ENCODE measurements around the gene ACSM5. TPM values are rescaled to one million over a fixed set of nuclear protein-coding genes. Genes with fewer than 3 reads are reported as not detected.

The ACSM5 gene
- total and polyA plus RNA-seq, 2 experiments from 2014 or later, result not detected

- no peaks in the 10 kb centered on the region for H3K9me2 ChIP-seq (ENCODE audit: insufficient read depth)
- H3K4me2 ChIP-seq (ENCODE audit: unreplicated experiment), result no peak overlapping the region
- no peaks in the 10 kb centered on the region for H4K20me1 ChIP-seq (ENCODE audit: insufficient read depth)
- no peaks in the 10 kb centered on the region for H3K79me2 ChIP-seq (ENCODE audit: insufficient read depth)
- H3K4me1 ChIP-seq (ENCODE audit: insufficient read depth), result no peaks in the 10 kb centered on the region
- no peak for DNase-seq
- H3K9ac ChIP-seq, result no peak overlapping the region
- in situ Hi-C loops (cut with MboI), result no loop called here
- TF ChIP-seq EZH2 (IDR thresholded peaks at IDR 0.05; ENCODE audit: insufficient read depth, poor library complexity, severe bottlenecking) (no peak), EZH2phosphoT487 (IDR thresholded peaks at IDR 0.05; ENCODE audit: insufficient read depth, low read depth) (no peak)
- no peak overlapping the region for H2AFZ ChIP-seq
- no peaks in the 10 kb centered on the region for H3F3A ChIP-seq (ENCODE audit: insufficient read depth)
- no peaks in the 10 kb centered on the region for H3K9me3 ChIP-seq (ENCODE audit: low read depth)
- no peak overlapping the region for H3K4me3 ChIP-seq
- 67 to 72% methylated on average over 3 of the region's 3 CpGs for WGBS, 2 experiments (ENCODE audit: low coverage in 1 of 2, low lambda C conversion rate in 2 of 2, missing lambda C conversion rate in 2 of 2)
- no peaks in the 10 kb centered on the region for H3K27me3 ChIP-seq (replicated peaks; ENCODE audit: insufficient read depth)
- no peaks in the 10 kb centered on the region for H3K36me3 ChIP-seq (ENCODE audit: low read depth)
- H3K27ac ChIP-seq, result no peak overlapping the region
Measured at GRCh38 chr16:20387978-20388377, 21.4 kb upstream of the ACSM5 start.

- no peak overlapping the region for H2AFZ ChIP-seq
- TF ChIP-seq EZH2 (IDR thresholded peaks at IDR 0.05; ENCODE audit: insufficient read depth, poor library complexity, severe bottlenecking) (no peak), EZH2phosphoT487 (IDR thresholded peaks at IDR 0.05; ENCODE audit: insufficient read depth, low read depth) (no peak)
- H3K27ac ChIP-seq, result no peak overlapping the region
- DNase-seq, result no peak
- 5 to 10% methylated on average over 1 of the region's 1 CpG for WGBS, 2 experiments (ENCODE audit: low coverage in 1 of 2, low lambda C conversion rate in 2 of 2, missing lambda C conversion rate in 2 of 2)
- H3K4me3 ChIP-seq, result no peak overlapping the region
- in situ Hi-C loops (cut with MboI), result no loop called here
- no peaks in the 10 kb centered on the region for H3K9me2 ChIP-seq (ENCODE audit: insufficient read depth)
- no peaks in the 10 kb centered on the region for H3K27me3 ChIP-seq (replicated peaks; ENCODE audit: insufficient read depth)
- H3K79me2 ChIP-seq (ENCODE audit: insufficient read depth), result no peaks in the 10 kb centered on the region
- H3K4me1 ChIP-seq (ENCODE audit: insufficient read depth), result no peaks in the 10 kb centered on the region
- H3K4me2 ChIP-seq (ENCODE audit: unreplicated experiment), result no peak overlapping the region
- no peaks in the 10 kb centered on the region for H4K20me1 ChIP-seq (ENCODE audit: insufficient read depth)
- H3K36me3 ChIP-seq (ENCODE audit: low read depth), result no peaks in the 10 kb centered on the region
- no peak overlapping the region for H3K9ac ChIP-seq
- H3K9me3 ChIP-seq (ENCODE audit: low read depth), result no peaks in the 10 kb centered on the region
- H3F3A ChIP-seq (ENCODE audit: insufficient read depth), result no peaks in the 10 kb centered on the region
Measured at GRCh38 chr16:20388854-20389253, 20.5 kb upstream of the ACSM5 start.

GRCh38 chr16:20391045-20391444 lies 18.3 kb upstream of the ACSM5 start:
- Histone ChIP-seq H3K9ac (no peak overlapping the region), H4K20me1 (ENCODE audit: insufficient read depth) (no peaks in the 10 kb centered on the region), H3K9me2 (ENCODE audit: insufficient read depth) (no peaks in the 10 kb centered on the region), H3K79me2 (ENCODE audit: insufficient read depth) (no peaks in the 10 kb centered on the region), H3K27me3 (replicated peaks; ENCODE audit: insufficient read depth) (no peaks in the 10 kb centered on the region), H3K4me2 (ENCODE audit: unreplicated experiment) (no peak overlapping the region), H3K36me3 (ENCODE audit: low read depth) (no peaks in the 10 kb centered on the region), H2AFZ (no peak overlapping the region), H3K4me1 (ENCODE audit: insufficient read depth) (no peaks in the 10 kb centered on the region), H3K4me3 (no peak overlapping the region), H3K9me3 (ENCODE audit: low read depth) (no peaks in the 10 kb centered on the region), H3F3A (ENCODE audit: insufficient read depth) (no peaks in the 10 kb centered on the region), H3K27ac (no peak overlapping the region)
- WGBS, 2 experiments (ENCODE audit: low coverage in 1 of 2, low lambda C conversion rate in 2 of 2, missing lambda C conversion rate in 2 of 2), result 49 to 51% methylated on average over 5 of the region's 5 CpGs
- in situ Hi-C loops (cut with MboI), result no loop called here
- DNase-seq, result no peak
- no peak for TF ChIP-seq EZH2phosphoT487 (IDR thresholded peaks at IDR 0.05; ENCODE audit: insufficient read depth, low read depth)
- no peak for TF ChIP-seq EZH2 (IDR thresholded peaks at IDR 0.05; ENCODE audit: insufficient read depth, poor library complexity, severe bottlenecking)

- Histone ChIP-seq H3K4me3 (no peak overlapping the region), H3K36me3 (ENCODE audit: low read depth) (no peaks in the 10 kb centered on the region), H2AFZ (no peak overlapping the region), H3F3A (ENCODE audit: insufficient read depth) (no peaks in the 10 kb centered on the region), H3K79me2 (ENCODE audit: insufficient read depth) (no peaks in the 10 kb centered on the region), H3K9ac (no peak overlapping the region), H3K4me2 (ENCODE audit: unreplicated experiment) (no peak overlapping the region), H3K27me3 (replicated peaks; ENCODE audit: insufficient read depth) (no peaks in the 10 kb centered on the region), H4K20me1 (ENCODE audit: insufficient read depth) (no peaks in the 10 kb centered on the region), H3K9me2 (ENCODE audit: insufficient read depth) (no peaks in the 10 kb centered on the region), H3K27ac (no peak overlapping the region), H3K4me1 (ENCODE audit: insufficient read depth) (no peaks in the 10 kb centered on the region), H3K9me3 (ENCODE audit: low read depth) (no peaks in the 10 kb centered on the region)
- no peak for DNase-seq
- no peak for TF ChIP-seq EZH2 (IDR thresholded peaks at IDR 0.05; ENCODE audit: insufficient read depth, poor library complexity, severe bottlenecking)
- no peak for TF ChIP-seq EZH2phosphoT487 (IDR thresholded peaks at IDR 0.05; ENCODE audit: insufficient read depth, low read depth)
- in situ Hi-C loops (cut with MboI), result no loop called here
- 8 to 13% methylated on average over 2 of the region's 2 CpGs for WGBS, 2 experiments (ENCODE audit: low coverage in 1 of 2, low lambda C conversion rate in 2 of 2, missing lambda C conversion rate in 2 of 2)
Measured at GRCh38 chr16:20393801-20394577, 15.3 kb upstream of the ACSM5 start.

Data from GM23248 (cell line).